Islet of Langerhans (tissue), 1 donor: ENCODE results near the gene MMADHC.
A peak's percentile ranks its signal among the peaks of the same experiment; 100 is the strongest.
"Not testable (repeated sequence)": the region's sequence is repeated elsewhere in the genome, so short reads cannot be mapped to it uniquely, and the experiment has no call there.

ENCODE experiments used
- FAIRE-seq: peaks from one replicate; lab custom pipeline; 2011; peaks lifted over from hg19 to GRCh38; lab: Jason Lieb, UNC

The MMADHC gene

DNA sequence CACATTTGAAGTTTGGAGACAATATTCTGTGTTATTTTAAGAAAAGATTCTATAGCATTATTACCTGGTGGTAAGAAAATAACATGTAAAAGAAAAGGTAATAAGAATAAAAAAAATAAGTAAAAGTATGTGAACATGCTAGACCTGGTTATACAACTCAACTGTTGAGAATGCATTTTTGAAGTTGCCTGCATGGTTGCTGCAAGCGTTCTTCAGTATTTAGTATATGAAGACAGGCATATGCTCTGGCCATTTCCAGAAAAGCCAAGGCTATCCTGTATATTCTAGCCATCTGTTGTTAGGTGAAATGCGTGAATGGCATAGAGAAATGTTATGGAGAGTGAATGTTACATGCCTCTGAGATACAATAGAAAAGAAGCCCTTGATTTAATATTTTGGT lies 6.8 kb upstream of the MMADHC start:
- FAIRE-seq, result no peak

DNA sequence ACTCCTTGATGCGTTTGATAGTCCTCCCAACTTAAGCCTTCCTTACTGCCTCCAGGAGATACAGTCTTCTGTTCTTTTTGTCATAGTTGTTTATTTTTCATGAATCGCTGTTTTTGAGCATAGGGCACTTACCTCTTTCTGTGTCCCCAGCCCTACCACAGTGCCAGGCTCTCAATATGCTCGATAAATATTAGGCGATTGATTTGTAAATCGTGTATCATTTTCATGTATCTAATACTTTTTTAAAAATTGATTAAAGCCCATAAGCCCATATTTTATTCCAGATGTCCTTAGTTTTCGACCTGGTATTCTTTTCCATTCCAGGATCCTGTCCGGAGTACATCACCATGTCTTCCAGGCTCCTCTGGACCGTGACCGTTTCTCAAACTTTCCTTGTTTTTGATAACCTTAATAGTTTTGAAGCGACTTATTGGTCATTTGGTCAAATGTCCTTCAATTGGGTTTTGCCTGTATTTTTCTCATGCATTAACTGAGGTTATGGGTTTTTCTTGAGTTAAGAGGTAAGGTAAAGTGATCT lies 444 bp upstream of the MMADHC start:
- no peak for FAIRE-seq

DNA sequence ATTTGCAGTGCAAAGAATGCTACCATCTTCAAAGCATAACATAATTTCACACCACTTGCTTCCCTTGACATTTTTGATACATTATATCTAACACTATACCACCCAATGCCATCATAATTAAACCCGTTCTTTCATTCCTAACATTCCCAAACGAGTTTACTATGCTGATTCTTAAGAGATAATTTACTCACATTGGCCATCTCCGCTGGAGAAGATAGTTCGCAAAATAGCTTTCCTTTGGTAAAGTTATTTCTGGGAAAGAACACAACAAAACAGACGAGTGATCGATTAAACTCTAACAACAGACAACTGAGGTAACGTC lies 716 bp downstream of the MMADHC start:
- no peak for FAIRE-seq

DNA sequence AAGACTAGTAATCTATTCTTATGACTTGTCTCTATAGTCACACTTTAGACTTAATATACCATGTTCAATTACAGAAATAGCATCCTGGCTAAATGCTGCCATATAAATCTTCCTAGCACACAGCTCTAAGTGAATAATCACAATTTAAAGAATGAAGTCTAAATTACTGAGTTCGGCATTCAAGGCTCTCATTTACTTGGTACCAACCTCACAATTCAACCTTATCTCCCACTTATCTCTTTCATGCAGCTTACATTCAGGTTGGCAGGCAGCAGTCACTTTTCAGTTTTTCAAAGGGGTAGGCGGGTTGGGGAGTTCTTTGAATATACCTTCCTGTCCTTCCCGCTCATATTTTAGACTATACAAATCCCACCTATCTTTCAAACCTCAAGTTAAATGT lies 1.5 kb downstream of the MMADHC start:
- FAIRE-seq, result no peak

DNA sequence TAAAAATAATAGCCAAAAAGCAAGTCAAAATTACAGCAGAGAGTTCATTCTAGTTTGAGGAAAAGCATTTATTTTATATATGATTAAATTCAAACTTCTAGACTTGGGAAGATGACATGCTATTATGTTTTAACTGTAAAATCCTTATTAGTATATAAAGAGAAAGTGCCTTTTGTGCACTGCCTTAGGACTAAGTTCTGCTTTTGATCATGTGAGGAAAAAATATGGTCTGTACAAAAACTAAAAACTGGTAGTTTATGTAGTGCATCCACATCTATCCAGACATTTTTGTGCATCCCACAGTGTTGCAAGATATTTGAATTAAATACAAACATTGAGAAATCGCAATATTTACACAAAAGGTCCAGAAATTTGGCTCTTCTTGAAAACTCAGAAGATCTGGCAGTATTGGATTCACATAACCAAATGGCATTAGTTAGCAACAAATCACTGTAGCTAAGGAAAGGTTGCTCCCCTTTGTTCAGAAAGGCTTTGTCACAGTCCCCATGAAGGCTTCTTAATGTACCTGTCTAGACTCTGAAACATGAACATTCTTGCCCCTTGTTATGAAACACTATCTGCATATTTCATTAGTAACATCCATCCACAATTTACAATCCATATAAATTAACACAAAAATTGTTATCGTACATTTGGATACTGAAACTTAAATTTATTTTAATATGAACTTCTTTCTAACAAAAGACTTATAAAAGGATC lies 2.2 kb downstream of the MMADHC start:
- no peak for FAIRE-seq

DNA sequence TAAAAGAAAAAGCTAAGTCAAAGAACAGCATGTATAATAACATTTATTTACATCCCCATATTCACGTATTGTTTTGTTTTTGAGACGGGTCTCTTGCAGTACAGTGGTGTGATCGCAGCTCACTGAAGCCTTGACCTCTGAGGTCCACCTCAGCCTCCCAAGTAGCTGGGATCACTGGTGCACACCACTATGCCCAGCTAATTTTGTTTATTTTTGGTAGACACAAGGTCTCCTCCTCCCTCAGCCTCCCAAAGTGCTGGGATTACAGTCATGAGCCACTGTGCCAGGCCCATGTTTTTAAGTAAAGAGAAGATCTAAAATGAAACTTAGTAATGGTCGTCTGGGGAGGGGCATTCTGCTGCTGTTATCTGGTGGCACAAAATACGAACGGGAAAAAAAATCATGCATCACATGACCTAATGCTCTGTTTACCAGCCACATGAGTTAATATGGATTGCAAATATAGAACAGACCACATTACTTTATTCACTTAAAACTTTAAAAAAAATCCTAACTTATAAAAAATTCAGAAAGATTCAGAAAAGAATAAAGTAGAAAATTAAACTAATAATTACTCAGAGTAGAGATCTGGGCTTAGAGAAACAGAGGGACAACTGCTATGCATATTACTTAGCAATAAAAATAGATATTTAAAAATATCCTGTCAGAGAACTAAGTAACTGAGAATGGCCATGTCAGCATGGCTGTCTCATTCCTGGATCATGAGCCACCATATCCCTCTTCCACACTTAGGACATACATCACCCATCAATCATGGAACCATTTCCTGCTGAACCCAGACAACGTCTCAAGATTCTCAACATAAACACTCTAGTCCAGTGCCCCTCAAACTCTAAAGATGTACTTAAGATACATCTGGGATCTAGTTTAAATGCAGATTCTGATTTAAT lies 7.3 kb downstream of the MMADHC start:
- FAIRE-seq, result peak; percentile 13

DNA sequence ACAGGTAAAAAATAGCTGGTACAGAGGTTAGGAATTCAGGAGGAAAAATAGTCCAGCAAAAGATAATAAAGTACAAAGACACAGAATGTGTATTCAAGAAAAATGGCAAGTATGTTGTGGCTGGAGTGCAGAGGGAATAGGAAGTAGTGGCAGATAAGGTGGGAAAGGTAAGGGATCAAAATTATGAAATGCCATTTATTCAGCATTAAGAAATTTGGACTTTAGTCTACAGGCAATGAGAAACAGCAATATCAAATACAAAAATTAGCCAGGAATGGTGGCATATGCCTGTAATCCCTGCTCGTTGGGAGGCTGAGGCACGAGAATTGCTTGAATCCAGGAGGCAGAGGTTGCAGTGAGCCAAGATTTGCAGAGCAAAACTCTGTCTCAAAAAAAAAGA lies 10.3 kb downstream of the MMADHC start:
- no peak for FAIRE-seq

DNA sequence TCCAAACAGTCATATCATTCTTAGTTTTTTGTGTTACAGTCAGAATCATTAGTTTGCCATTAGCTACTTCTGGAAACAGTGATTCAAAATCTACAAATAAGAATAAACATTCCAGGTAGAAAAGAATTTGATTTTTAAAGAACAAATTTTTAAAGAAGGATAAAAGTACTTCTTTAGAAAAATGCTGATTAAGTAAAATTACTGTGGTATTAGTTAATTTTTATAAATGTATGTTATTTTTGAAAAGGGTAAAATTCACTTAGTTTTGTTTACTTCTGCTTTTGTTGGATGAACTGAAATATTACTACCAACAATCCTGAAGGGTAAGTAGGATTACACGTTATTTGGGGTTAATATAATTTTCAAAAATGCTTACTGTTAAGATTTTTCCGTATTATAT lies 11.8 kb downstream of the MMADHC start:
- peak; percentile 60 for FAIRE-seq

DNA sequence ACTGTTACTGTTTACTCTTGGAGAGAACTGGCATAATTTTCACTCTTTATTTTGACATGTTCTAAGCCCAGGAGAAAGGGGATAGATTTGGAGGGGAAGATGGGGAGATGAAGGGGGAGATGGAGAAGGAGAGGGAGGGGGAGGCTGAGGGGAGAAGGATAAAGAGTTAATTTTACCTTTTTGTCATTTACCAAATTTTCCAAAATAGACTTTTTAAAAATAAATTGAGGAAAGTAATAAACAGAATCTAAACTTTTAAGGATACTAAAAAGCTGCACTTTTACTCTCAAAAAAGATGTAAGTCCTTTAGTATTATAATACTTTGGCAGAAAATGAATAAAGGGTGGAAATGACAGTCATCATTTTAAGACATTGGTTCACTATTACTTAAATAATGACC lies 12.3 kb downstream of the MMADHC start:
- no peak for FAIRE-seq

DNA sequence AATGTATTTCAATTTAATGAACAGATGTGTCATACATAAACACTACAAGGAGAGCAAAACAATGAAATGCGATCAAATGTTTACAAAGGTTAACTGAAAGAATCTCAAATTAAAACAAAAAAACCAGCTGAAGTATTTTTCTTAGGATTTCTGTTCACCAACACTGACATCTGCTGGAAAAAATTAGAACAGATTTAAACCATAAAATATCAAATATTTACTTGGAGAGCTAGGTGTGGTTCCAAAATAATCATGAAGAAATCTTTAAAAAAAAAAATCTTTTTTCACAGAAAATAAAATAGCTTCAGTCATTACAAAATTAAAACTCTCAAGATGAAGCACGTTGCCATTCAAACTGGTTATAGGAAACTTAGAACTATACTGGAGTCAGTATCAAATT lies 13.8 kb downstream of the MMADHC start:
- peak; percentile 97 for FAIRE-seq

DNA sequence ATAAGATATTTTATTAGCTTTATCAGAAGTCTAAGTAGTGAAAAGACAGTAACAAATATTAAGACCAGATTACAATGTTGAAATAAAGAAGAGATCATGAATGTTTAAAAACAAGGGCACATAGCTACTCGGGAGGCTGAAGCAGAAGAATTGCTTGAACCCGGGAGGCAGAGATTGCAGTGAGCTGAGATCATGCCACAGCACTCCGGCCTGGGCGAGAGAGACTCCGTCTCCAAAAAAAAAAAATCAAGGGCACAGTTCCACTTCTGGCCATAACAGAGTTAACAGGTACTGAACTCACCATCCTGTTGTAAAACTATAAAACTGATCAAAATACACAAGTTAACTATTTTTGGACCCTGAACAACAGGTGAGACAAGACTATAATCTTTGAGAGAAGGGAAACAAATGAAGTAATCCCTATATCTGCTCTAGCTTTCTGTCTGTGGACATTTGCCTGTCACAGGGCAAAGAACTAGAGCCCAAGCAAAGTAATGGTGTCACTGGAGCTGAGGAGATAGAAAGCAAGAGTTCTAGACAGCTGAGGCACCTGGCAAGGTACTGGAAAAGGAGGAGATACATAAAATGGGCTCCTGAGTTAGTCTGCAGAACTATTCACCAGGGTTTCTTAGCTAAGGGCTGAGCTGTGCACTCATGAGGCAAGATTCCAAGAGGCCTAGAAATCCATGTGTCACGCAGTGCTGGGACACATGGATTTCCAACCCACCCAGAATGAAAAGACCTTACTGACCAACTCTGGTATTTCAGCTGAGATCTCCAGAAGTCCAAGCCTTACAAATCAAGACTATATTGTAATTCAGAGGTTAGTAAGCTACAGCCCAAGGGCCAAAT lies 15.2 kb downstream of the MMADHC start:
- FAIRE-seq, result no peak

DNA sequence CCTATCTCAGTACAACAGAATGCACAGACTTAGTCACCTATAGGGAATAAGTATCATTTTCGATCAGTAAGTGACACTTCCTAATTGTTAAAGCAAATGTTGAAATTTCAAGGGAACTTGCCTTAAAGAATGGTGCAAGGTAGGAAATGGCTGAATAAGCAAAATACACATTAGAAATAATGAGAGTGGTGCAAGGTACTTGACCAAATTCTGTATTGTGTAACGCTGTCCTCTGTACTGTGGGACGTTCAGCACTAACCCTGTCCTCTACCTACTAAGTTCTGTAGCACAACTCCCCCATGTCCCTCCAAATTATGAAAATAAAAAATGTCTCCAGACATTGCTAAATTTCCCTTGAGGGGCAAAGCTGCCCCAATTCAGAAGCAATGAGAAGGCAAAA lies 19.4 kb downstream of the MMADHC start:
- no peak for FAIRE-seq

DNA sequence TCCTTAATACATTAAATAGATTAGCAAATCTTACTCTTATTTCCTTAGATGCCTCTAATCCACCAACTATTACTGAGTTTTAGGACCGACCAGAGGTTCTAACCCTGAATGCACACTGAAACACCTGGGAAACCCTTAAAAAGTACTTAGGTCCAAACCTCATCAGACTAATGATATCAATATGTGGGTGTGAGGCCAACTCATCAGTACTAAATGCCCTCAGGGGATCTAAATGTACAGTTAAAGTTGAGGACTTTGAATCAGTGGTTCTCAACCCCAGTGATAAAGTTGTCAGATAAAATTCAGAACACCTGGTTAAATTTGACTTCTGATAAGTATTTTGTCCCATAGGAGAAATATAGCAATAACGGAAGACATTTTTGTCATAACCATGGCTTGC lies 20.9 kb downstream of the MMADHC start:
- no peak for FAIRE-seq

DNA sequence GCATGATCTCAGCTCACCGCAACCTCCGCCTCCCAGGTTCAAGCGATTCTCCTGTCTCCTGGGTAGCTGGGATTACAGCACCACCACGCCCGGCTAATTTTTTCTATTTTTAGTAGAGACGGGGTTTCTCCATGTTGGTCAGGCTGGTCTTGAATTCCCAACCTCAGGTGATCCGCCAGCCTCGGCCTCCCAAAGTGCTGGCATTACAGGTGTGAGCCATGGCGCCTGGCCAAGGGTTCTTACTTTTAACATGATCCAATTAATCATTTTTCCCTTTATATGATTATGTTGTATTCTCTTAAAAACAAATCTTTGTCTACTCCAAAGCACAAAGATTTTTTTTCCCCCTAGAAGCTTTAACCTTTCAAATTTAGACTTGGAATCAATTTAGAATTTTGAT lies 21.9 kb downstream of the MMADHC start:
- FAIRE-seq, result not testable (repeated sequence)

DNA sequence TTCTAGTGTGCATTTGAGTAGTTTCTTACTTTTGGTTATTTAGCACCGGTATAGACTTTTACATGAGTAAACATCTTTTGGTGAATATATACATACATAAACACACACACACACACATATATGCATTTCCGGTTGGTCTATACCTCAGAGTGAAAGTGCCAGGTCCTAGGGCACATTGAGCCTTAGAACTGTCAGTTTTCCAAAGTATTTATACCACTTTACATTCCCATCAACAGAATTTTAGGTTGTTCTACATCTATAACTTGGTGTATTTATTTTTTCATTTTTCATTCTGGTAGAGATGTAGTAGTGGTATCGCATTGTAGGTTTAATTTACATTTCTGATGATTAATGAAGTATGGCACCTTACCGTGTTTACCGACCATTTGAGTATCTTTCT lies 22.6 kb downstream of the MMADHC start:
- FAIRE-seq, result no peak

DNA sequence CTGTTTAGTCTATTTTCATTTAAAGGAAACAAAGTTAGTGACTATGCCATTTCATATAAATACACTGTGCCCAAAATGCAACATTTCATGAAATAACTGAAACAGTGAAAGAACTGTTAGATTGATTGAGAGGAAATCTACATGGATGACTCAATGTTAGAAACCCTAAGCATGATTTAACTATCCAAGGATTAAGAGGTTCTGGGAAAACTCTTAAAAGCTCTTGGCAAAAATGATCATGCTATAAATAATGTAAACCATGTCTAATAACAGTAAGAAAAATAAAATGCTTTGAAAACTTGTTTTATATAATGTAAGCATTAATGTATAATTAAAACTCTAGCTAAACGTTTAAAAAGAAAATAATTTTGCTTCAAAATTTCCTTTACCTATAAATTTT lies 23.5 kb downstream of the MMADHC start:
- no peak for FAIRE-seq

DNA sequence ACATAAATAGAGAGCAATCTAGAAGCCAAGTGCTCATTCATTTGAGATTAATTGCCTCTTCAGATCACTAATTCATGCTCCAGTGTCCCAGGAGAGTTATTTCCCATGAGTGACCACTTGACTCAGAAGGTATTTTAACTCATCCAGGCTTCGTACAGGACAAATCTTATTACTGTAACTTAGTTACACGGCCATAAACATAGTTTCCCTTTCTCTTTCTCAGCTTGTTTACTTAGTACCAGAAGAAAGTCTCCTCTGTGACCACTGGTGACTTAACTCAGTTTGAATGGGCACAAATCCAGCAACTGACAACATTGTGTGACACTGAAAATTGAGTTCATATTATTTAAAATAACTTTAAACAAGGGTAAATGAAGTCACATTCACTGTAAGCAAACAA lies 25.3 kb downstream of the MMADHC start:
- FAIRE-seq, result no peak

DNA sequence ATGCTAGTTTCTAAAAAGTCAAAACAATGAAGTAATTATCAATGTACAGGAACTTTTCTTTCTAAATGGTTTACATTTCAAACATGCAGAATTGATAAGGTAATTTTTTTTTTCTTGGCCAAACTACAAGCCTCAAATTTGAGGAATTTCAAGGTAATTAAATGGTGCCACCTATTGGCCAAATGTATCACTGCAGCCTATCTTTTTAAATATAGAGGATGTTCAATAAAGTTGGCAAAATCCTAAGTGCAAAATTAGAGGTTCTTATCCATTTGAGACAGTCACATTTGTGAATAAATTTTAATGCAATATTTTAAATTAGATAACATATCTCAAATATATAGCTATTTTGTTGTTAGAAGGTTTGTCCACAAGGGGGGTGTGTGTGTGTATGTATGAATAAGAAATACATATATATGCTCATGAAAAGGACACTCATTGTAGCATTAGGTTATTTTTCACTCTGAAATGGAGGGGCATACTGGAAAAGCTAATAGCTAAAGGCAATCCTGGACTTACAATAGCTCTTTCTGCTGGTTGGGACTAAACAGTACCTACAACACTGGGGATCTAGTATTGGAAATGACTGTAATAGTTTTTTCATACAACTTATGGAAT lies 26.2 kb downstream of the MMADHC start:
- FAIRE-seq, result peak; percentile 97

DNA sequence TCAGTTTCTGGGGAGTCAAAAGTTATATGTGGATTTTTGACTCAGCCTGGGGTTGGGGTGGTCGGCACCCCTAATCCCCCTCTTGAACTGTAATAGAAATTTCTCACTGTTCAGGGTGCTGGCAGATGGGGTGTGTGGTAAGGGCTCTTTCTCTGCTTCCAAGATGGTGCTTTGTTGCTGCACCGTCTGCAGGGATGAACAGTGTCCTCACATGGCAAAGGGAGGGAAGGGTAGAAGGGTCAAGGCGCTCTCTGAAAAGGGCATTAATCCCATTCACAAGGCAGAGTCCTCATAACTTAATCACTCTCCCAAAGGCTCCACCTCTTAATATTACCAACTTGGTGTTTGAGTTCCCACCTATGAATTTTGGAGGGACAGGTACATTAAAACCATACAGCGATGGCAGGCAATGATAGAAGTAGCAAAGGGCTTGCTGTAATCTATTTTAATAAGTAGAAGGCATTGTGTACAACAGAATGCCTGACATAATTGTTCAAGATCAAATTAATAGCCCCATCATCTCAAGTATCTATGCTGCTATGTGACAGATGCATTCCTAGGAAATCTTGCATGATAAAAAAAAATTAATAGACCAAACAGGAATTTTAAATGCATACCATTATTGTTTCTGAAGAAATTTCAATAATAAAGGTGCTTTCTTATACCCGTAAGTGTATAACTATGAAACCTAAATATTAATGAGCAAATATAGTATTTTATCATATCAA lies 28.1 kb downstream of the MMADHC start:
- no peak for FAIRE-seq

DNA sequence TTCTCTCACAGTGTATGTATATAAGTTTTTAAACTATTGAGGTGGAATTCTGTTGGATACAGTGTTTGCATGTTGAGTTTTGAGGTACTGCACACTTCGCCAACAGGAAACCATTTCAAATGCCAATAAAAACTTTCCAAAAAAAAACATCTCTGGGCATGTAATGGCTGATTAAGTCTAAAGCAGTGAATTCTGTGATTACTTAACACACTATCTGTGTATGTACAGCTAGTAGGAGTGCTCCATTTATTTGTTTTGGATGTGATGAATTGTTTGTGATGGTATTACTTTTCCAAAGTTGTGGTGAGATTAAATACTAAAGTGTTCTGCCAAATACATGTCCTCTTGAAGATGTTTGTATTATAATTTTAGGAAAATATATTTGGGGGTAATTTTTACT lies 31.1 kb downstream of the MMADHC start:
- no peak for FAIRE-seq

DNA sequence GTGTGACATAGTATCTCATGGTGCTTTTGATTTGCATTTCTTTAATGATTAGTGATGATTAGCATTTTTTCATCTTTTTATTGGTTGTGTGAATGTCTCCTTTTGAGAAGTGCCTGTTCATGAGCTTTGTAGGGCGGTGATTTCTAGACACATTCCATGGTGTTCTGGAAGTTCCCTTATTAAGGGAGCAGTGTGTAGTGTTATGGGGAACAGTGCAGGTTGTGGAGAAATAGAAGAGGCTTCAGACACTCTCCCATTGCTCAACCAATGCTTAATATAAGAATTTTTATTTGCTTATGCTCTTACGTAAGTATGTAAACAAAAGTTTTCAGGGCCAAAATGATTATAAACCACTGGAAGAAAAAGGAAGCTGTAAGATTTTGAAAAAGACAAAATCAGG lies 34.7 kb downstream of the MMADHC start:
- no peak for FAIRE-seq

DNA sequence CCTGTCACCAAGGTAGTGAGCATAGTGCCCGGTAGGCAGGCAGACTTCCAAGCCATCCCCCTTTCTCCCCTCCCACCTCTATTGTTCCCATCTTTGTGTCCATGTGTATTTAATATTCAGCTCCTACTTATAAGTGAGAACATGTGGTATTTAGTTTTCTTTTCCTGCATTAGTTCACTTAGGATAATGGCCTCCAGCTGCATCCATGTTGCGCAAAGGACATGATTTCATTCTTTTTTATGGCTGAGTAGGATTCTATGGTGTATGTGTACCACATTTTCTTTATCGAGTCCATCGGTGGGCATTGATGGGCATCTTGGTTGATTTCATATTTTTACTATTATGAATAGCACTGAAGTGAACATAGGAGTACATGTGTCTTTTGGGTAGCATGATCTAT lies 35.3 kb downstream of the MMADHC start:
- FAIRE-seq, result no peak
